ENCODE data around the gene SLC25A15.
"Not testable (repeated sequence)": the region's sequence is repeated elsewhere in the genome, so short reads cannot be mapped to it uniquely, and the experiment has no call there.

SLC25A15 gene

GRCh38 chr13:40814803-40815202 is 25.4 kb downstream of the SLC25A15 start:
- Histone ChIP-seq H2AFZ (ENCODE audit: low read length) (no peak overlapping the region), H3K36me3 (ENCODE audit: insufficient read depth, low read length) (peaks cover 16% of the 10 kb centered on the region), H3K4me1 (ENCODE audit: insufficient read depth, low read length, severe bottlenecking) (peaks cover 4% of the 10 kb centered on the region), H3K27ac (ENCODE audit: low read depth, low read length, poor library complexity, severe bottlenecking) (no peak overlapping the region), H3K9ac (ENCODE audit: low read length) (no peak overlapping the region), H4K20me1 (ENCODE audit: insufficient read depth, low read length) (no peaks in the 10 kb centered on the region), H3F3A (ENCODE audit: insufficient read depth, low read length) (no peaks in the 10 kb centered on the region), H3K9me3 (ENCODE audit: low read length) (no peaks in the 10 kb centered on the region), H3K27me3 (ENCODE audit: insufficient read depth, low read length) (no peaks in the 10 kb centered on the region), H3K9me2 (ENCODE audit: low read depth, low read length) (no peaks in the 10 kb centered on the region), H3K4me3 (ENCODE audit: low read depth, low read length, poor library complexity, severe bottlenecking) (no peak overlapping the region), H3K79me2 (ENCODE audit: insufficient read depth, low read length) (no peaks in the 10 kb centered on the region), H3K4me2 (ENCODE audit: low read length) (no peak overlapping the region)
- no peak for TF ChIP-seq CTCF (IDR thresholded peaks at IDR 0.05; ENCODE audit: low read length)
- no peak for TF ChIP-seq EZH2 (IDR thresholded peaks at IDR 0.05; ENCODE audit: borderline replicate concordance, low read length)

GRCh38 chr13:40818926-40819325 is 29.5 kb downstream of the SLC25A15 start:
- Histone ChIP-seq H3K4me1 (ENCODE audit: insufficient read depth, low read length, severe bottlenecking) (no peaks in the 10 kb centered on the region), H3K27me3 (ENCODE audit: insufficient read depth, low read length) (no peaks in the 10 kb centered on the region), H3K9me2 (ENCODE audit: low read depth, low read length) (no peaks in the 10 kb centered on the region), H3F3A (ENCODE audit: insufficient read depth, low read length) (no peaks in the 10 kb centered on the region), H2AFZ (ENCODE audit: low read length) (no peak overlapping the region), H4K20me1 (ENCODE audit: insufficient read depth, low read length) (no peaks in the 10 kb centered on the region), H3K4me3 (ENCODE audit: low read depth, low read length, poor library complexity, severe bottlenecking) (no peak overlapping the region), H3K9me3 (ENCODE audit: low read length) (no peaks in the 10 kb centered on the region), H3K79me2 (ENCODE audit: insufficient read depth, low read length) (no peaks in the 10 kb centered on the region), H3K4me2 (ENCODE audit: low read length) (no peak overlapping the region), H3K36me3 (ENCODE audit: insufficient read depth, low read length) (peaks cover 3% of the 10 kb centered on the region; the same call in 1 of the 2 replicates), H3K9ac (ENCODE audit: low read length) (no peak overlapping the region), H3K27ac (ENCODE audit: low read depth, low read length, poor library complexity, severe bottlenecking) (no peak overlapping the region)
- TF ChIP-seq EZH2 (IDR thresholded peaks at IDR 0.05; ENCODE audit: borderline replicate concordance, low read length) (no peak), CTCF (IDR thresholded peaks at IDR 0.05; ENCODE audit: low read length) (no peak)

- no peak overlapping the region for H2AFZ ChIP-seq (ENCODE audit: low read length)
- no peaks in the 10 kb centered on the region for H3K79me2 ChIP-seq (ENCODE audit: insufficient read depth, low read length)
- H3K9me2 ChIP-seq (ENCODE audit: low read depth, low read length): no peaks in the 10 kb centered on the region
- H3K9me3 ChIP-seq (ENCODE audit: low read length): no peaks in the 10 kb centered on the region
- H3K9ac ChIP-seq (ENCODE audit: low read length): no peak overlapping the region
- H3K4me2 ChIP-seq (ENCODE audit: low read length): no peak overlapping the region
- no peaks in the 10 kb centered on the region for H3K27me3 ChIP-seq (ENCODE audit: insufficient read depth, low read length)
- no peak overlapping the region for H3K27ac ChIP-seq (ENCODE audit: low read depth, low read length, poor library complexity, severe bottlenecking)
- H4K20me1 ChIP-seq (ENCODE audit: insufficient read depth, low read length): no peaks in the 10 kb centered on the region
- TF ChIP-seq EZH2 (IDR thresholded peaks at IDR 0.05; ENCODE audit: borderline replicate concordance, low read length): no peak
- no peak for TF ChIP-seq CTCF (IDR thresholded peaks at IDR 0.05; ENCODE audit: low read length)
- no peaks in the 10 kb centered on the region for H3K4me1 ChIP-seq (ENCODE audit: insufficient read depth, low read length, severe bottlenecking)
- H3K36me3 ChIP-seq (ENCODE audit: insufficient read depth, low read length): no peaks in the 10 kb centered on the region
- H3F3A ChIP-seq (ENCODE audit: insufficient read depth, low read length): no peaks in the 10 kb centered on the region
- no peak overlapping the region for H3K4me3 ChIP-seq (ENCODE audit: low read depth, low read length, poor library complexity, severe bottlenecking)
Measured at GRCh38 chr13:40819797-40820315, 30.4 kb downstream of the SLC25A15 start.

GRCh38 chr13:40839725-40840124 is 50.3 kb downstream of the SLC25A15 start:
- H3K9me2 ChIP-seq (ENCODE audit: low read depth, low read length); H3K9me3 ChIP-seq (ENCODE audit: low read length); H3K4me1 ChIP-seq (ENCODE audit: insufficient read depth, low read length, severe bottlenecking); H3K36me3 ChIP-seq (ENCODE audit: insufficient read depth, low read length); H4K20me1 ChIP-seq (ENCODE audit: insufficient read depth, low read length); H3K79me2 ChIP-seq (ENCODE audit: insufficient read depth, low read length); H3K27ac ChIP-seq (ENCODE audit: low read depth, low read length, poor library complexity, severe bottlenecking); H2AFZ ChIP-seq (ENCODE audit: low read length); H3K9ac ChIP-seq (ENCODE audit: low read length); H3K4me3 ChIP-seq (ENCODE audit: low read depth, low read length, poor library complexity, severe bottlenecking); H3K4me2 ChIP-seq (ENCODE audit: low read length); H3F3A ChIP-seq (ENCODE audit: insufficient read depth, low read length); H3K27me3 ChIP-seq (ENCODE audit: insufficient read depth, low read length): not testable (repeated sequence)

GRCh38 chr13:40840955-40841354 is 51.5 kb downstream of the SLC25A15 start:
- not testable (repeated sequence) for H3K9me3 ChIP-seq (ENCODE audit: low read length); H3K4me1 ChIP-seq (ENCODE audit: insufficient read depth, low read length, severe bottlenecking); H3K36me3 ChIP-seq (ENCODE audit: insufficient read depth, low read length); H3K79me2 ChIP-seq (ENCODE audit: insufficient read depth, low read length); H3K27ac ChIP-seq (ENCODE audit: low read depth, low read length, poor library complexity, severe bottlenecking); H3F3A ChIP-seq (ENCODE audit: insufficient read depth, low read length); H2AFZ ChIP-seq (ENCODE audit: low read length); H3K9ac ChIP-seq (ENCODE audit: low read length); H3K9me2 ChIP-seq (ENCODE audit: low read depth, low read length); H4K20me1 ChIP-seq (ENCODE audit: insufficient read depth, low read length); H3K27me3 ChIP-seq (ENCODE audit: insufficient read depth, low read length); H3K4me2 ChIP-seq (ENCODE audit: low read length); H3K4me3 ChIP-seq (ENCODE audit: low read depth, low read length, poor library complexity, severe bottlenecking)
